ENCODE data around the gene NFIC.

- no peak for TF ChIP-seq ZNF274 (IDR thresholded peaks at IDR 0.05; ENCODE audit: low read depth, low read length)
- no peak for TF ChIP-seq YY1 (IDR thresholded peaks at IDR 0.05; ENCODE audit: insufficient read depth, insufficient read length)
- no peak for TF ChIP-seq SUZ12 (IDR thresholded peaks at IDR 0.05; ENCODE audit: extremely low read depth, insufficient read depth, insufficient read length)
These were observed 42.7 kb upstream of the NFIC start for GRCh38 chr19:3323658-3324057.
